ENCODE measurements around the gene SMAD6.
"Not testable (repeated sequence)": the region's sequence is repeated elsewhere in the genome, so short reads cannot be mapped to it uniquely, and the experiment has no call there.

SMAD6 gene

GRCh38 chr15:66677336-66677735 is 24.7 kb upstream of the SMAD6 start:
- DNase-seq (ENCODE audit: low read depth) = no peak

GRCh38 chr15:66679061-66679656 is 22.9 kb upstream of the SMAD6 start:
- no peak for DNase-seq (ENCODE audit: low read depth)

GRCh38 chr15:66679657-66680108 is 22.4 kb upstream of the SMAD6 start:
- no peak for DNase-seq (ENCODE audit: low read depth)

GRCh38 chr15:66680502-66680901 is 21.5 kb upstream of the SMAD6 start:
- no peak for DNase-seq (ENCODE audit: low read depth)

- no peak for DNase-seq (ENCODE audit: low read depth)
These were observed 20.6 kb upstream of the SMAD6 start for GRCh38 chr15:66681395-66681794.

- no peak for DNase-seq (ENCODE audit: low read depth)
These were observed 19.8 kb upstream of the SMAD6 start for GRCh38 chr15:66682246-66682645.

GRCh38 chr15:66682865-66683264 is 19.2 kb upstream of the SMAD6 start:
- no peak for DNase-seq (ENCODE audit: low read depth)

- DNase-seq (ENCODE audit: low read depth) = no peak
These were observed 17.8 kb upstream of the SMAD6 start for GRCh38 chr15:66684136-66684681.

GRCh38 chr15:66685638-66686150 is 16.3 kb upstream of the SMAD6 start:
- no peak for DNase-seq (ENCODE audit: low read depth)

- DNase-seq (ENCODE audit: low read depth) = not testable (repeated sequence)
These were observed 11.1 kb upstream of the SMAD6 start for GRCh38 chr15:66690912-66691311.

- no peak for DNase-seq (ENCODE audit: low read depth)
These were observed 10.3 kb upstream of the SMAD6 start for GRCh38 chr15:66691727-66692126.

GRCh38 chr15:66692391-66692790 is 9.6 kb upstream of the SMAD6 start:
- DNase-seq (ENCODE audit: low read depth) = no peak

- DNase-seq (ENCODE audit: low read depth) = no peak
These were observed 9.0 kb upstream of the SMAD6 start for GRCh38 chr15:66692808-66693596.

GRCh38 chr15:66696770-66697169 is 5.3 kb upstream of the SMAD6 start:
- no peak for DNase-seq (ENCODE audit: low read depth)

- DNase-seq (ENCODE audit: low read depth) = no peak
These were observed 3.6 kb upstream of the SMAD6 start for GRCh38 chr15:66698318-66698961.

- DNase-seq (ENCODE audit: low read depth) = no peak
These were observed 3.1 kb upstream of the SMAD6 start for GRCh38 chr15:66698971-66699370.

GRCh38 chr15:66700412-66700801 is 1.6 kb upstream of the SMAD6 start:
- DNase-seq (ENCODE audit: low read depth) = no peak

- peak; percentile 61 for DNase-seq (ENCODE audit: low read depth)
These were observed 1.1 kb upstream of the SMAD6 start for GRCh38 chr15:66700802-66701421.

GRCh38 chr15:66701422-66702034 is 508 bp upstream of the SMAD6 start:
- DNase-seq (ENCODE audit: low read depth) = no peak

- DNase-seq (ENCODE audit: low read depth) = no peak
These were observed 927 bp downstream of the SMAD6 start for GRCh38 chr15:66702787-66703539.

- DNase-seq (ENCODE audit: low read depth) = no peak
These were observed 1.5 kb downstream of the SMAD6 start for GRCh38 chr15:66703540-66703941.
